IMR-90 (cell line): ENCODE results near the gene ITPRIP. TPM values are rescaled to one million over a fixed set of nuclear protein-coding genes. Genes with fewer than 3 reads are reported as not detected.

ENCODE experiments used
- ATAC-seq: fragments of 200-7000 bp; cut with Tn5 transposase; 2 replicates; pipeline ENCODE4 v1.9.1; 2020; ENCODE audit warnings: low read depth, mild to moderate bottlenecking, moderate library complexity
- BruUV-seq: library from RNA; stranded (reverse); fragments of 400-500 nt; replicated peaks from 2 replicates; lab custom pipeline; 2021; lab: Mats Ljungman, UMichigan
- CTCF ChIA-PET: fragments of 300-600 bp; formaldehyde crosslinking; extraction: SDS; loops from one replicate; lab custom pipeline; 2021; ENCODE audit warnings: antibody characterized with exemption; lab: Yijun Ruan, JAX
- POLR2A ChIA-PET: fragments of 300-600 bp; sonication (Branson Sonifier 250); formaldehyde crosslinking; loops from one replicate; lab custom pipeline; 2022; ENCODE audit warnings: antibody characterized with exemption; ENCODE audit not compliant: unreplicated experiment; lab: Charles Lee
- DNase-seq: peaks from one replicate; pipeline ENCODE4 v3.0.0; 2013
- H2AFZ ChIP-seq: replicated peaks from 2 replicates; pipeline ENCODE3; 2013; ENCODE audit warnings: low read length, mild to moderate bottlenecking; ENCODE audit not compliant: poor library complexity
- H2AK5ac ChIP-seq: 2 replicates; pipeline ENCODE4 v1.6.1; 2013; ENCODE audit warnings: low read depth, low read length, inconsistent platforms
- H2AK9ac ChIP-seq: replicated peaks from 2 replicates; pipeline ENCODE3; 2013; ENCODE audit warnings: mild to moderate bottlenecking, low read depth, low read length, moderate library complexity; ENCODE audit not compliant: poor library complexity
- H2BK120ac ChIP-seq: 2 replicates; pipeline ENCODE4 v1.6.1; 2013; ENCODE audit warnings: low read depth, low read length, inconsistent platforms
- H2BK15ac ChIP-seq: 3 replicates; pipeline ENCODE4 v1.6.1; 2013; ENCODE audit warnings: low read depth, low read length, inconsistent platforms
- H2BK20ac ChIP-seq: 2 replicates; pipeline ENCODE4 v1.6.1; 2013; ENCODE audit warnings: low read depth, mild to moderate bottlenecking, inconsistent platforms, low read length, moderate library complexity
- H2BK5ac ChIP-seq: 2 replicates; pipeline ENCODE4 v1.6.1; 2013; ENCODE audit warnings: mild to moderate bottlenecking, low read depth, low read length, inconsistent platforms; ENCODE audit not compliant: poor library complexity, severe bottlenecking
- H3K14ac ChIP-seq: replicated peaks from 2 replicates; pipeline ENCODE4 v1.6.1; 2013; ENCODE audit warnings: low read depth, low read length, inconsistent platforms
- H3K18ac ChIP-seq: 2 replicates; pipeline ENCODE4 v1.6.1; 2013; ENCODE audit warnings: low read depth, low read length, control low read depth
- H3K23ac ChIP-seq: 2 replicates; pipeline ENCODE4 v1.6.1; 2013; ENCODE audit warnings: low read depth, low read length, inconsistent platforms
- H3K27ac ChIP-seq: 2 replicates; pipeline ENCODE4 v1.5.1; 2013; ENCODE audit warnings: mild to moderate bottlenecking, control low read depth, low read length; ENCODE audit not compliant: insufficient read depth
- H3K27me3 ChIP-seq: 2 replicates; pipeline ENCODE4 v1.6.1; 2013; ENCODE audit warnings: low read length; ENCODE audit not compliant: control insufficient read depth, insufficient read depth
- H3K36me3 ChIP-seq: 2 replicates; pipeline ENCODE4 v1.6.1; 2013; ENCODE audit warnings: low read length, mixed read lengths; ENCODE audit not compliant: control insufficient read depth, insufficient read depth
- H3K4ac ChIP-seq: 2 replicates; pipeline ENCODE4 v1.6.1; 2013; ENCODE audit warnings: low read depth, low read length, inconsistent platforms
- H3K4me1 ChIP-seq: 2 replicates; pipeline ENCODE4 v1.6.1; 2013; ENCODE audit warnings: low read length, mixed read lengths; ENCODE audit not compliant: control insufficient read depth, insufficient read depth
- H3K4me2 ChIP-seq: 2 replicates; pipeline ENCODE4 v1.6.1; 2013; ENCODE audit warnings: low read depth, mild to moderate bottlenecking, control low read depth, low read length, moderate library complexity
- H3K4me3 ChIP-seq: 2 replicates; pipeline ENCODE4 v1.5.1; 2013; ENCODE audit warnings: low read depth, mild to moderate bottlenecking, control low read depth, low read length, moderate library complexity; ENCODE audit not compliant: insufficient read depth
- H3K56ac ChIP-seq: 2 replicates; pipeline ENCODE4 v1.6.1; 2013; ENCODE audit warnings: low read length, inconsistent platforms; ENCODE audit not compliant: insufficient read depth; ENCODE audit errors: extremely low read depth
- H3K79me1 ChIP-seq, 2 experiments: 2 replicates each; pipeline ENCODE4 v1.6.1; 2013; ENCODE audit warnings: low read length in 2 of 2, inconsistent platforms in 1 of 2, low read depth in 1 of 2
- H3K9ac ChIP-seq: 2 replicates; pipeline ENCODE4 v1.6.1; 2013; ENCODE audit warnings: low read depth, low read length, control low read depth
- H3K9me1 ChIP-seq: 2 replicates; pipeline ENCODE4 v1.6.1; 2013; ENCODE audit warnings: low read length, inconsistent platforms; ENCODE audit not compliant: insufficient read depth
- H3K9me3 ChIP-seq: 2 replicates; pipeline ENCODE4 v1.6.1; 2013; ENCODE audit warnings: low read length; ENCODE audit not compliant: control insufficient read depth, insufficient read depth
- H4K20me1 ChIP-seq: 2 replicates; pipeline ENCODE4 v1.6.1; 2013; ENCODE audit warnings: low read length, inconsistent platforms; ENCODE audit not compliant: insufficient read depth
- H4K5ac ChIP-seq: 2 replicates; pipeline ENCODE4 v1.6.1; 2013; ENCODE audit warnings: mild to moderate bottlenecking, low read depth, low read length, control low read depth
- H4K8ac ChIP-seq, 2 experiments: 2 replicates each; pipeline ENCODE4 v1.6.1; 2013; ENCODE audit warnings: low read depth in 2 of 2, low read length in 2 of 2, control low read depth in 1 of 2, inconsistent platforms in 1 of 2
- H4K91ac ChIP-seq: 2 replicates; pipeline ENCODE4 v1.6.1; 2013; ENCODE audit warnings: low read depth, low read length, inconsistent platforms; ENCODE audit not compliant: insufficient read depth
- CEBPB ChIP-seq: IDR thresholded peaks from 2 replicates; pipeline ENCODE4 v1.6.1; 2012; ENCODE audit warnings: low read depth, low read length, improper control_type of control experiment
- CTCF ChIP-seq: conservative IDR thresholded peaks from 2 replicates; pipeline ENCODE4 v1.5.1; 2012; ENCODE audit warnings: mild to moderate bottlenecking, low read depth, low read length, improper control_type of control experiment
- NFE2L2 ChIP-seq: fragments of 150-350 bp; IDR thresholded peaks from 2 replicates; pipeline ENCODE4 v1.6.1; 2016; ENCODE audit warnings: low read depth, mild to moderate bottlenecking, low read length
- POLR2A ChIP-seq: IDR thresholded peaks from 2 replicates; pipeline ENCODE4 v1.6.1; 2012; ENCODE audit warnings: mild to moderate bottlenecking, low read depth, low read length
- RCOR1 ChIP-seq: IDR thresholded peaks from 2 replicates; pipeline ENCODE4 v1.6.1; 2012; ENCODE audit warnings: mild to moderate bottlenecking, low read length, improper control_type of control experiment; ENCODE audit not compliant: insufficient replicate concordance
- WGBS, 2 experiments: methylation state at CpG; one replicate each; pipeline versions ENCODE4 v1.1.5 to v1.1.7; 2013; ENCODE audit warnings: missing lambda C conversion rate in 2 of 2; ENCODE audit not compliant: insufficient read length in 1 of 2; ENCODE audit errors: extremely low coverage in 2 of 2; 5-methylcytosine and 5-hydroxymethylcytosine counted together
- dilution Hi-C: fragments of 300-500 bp; cut with HindIII; formaldehyde crosslinking; loops from one replicate; pipeline ENCODE4 v1.14.3; 2018; ENCODE audit warnings: low sequenced_read_pairs; ENCODE audit not compliant: unreplicated experiment
- in situ Hi-C: fragments of 300-500 bp; cut with MboI; formaldehyde crosslinking; loops from 3 replicates; pipeline ENCODE4 v1.14.3; 2019; ENCODE audit warnings: low sequenced_read_pairs, inconsistent platforms, mixed read lengths
- intact Hi-C: fragments of 100-400 bp; cut with micrococcal nuclease; formaldehyde crosslinking; loops from 2 replicates; pipeline ENCODE4 v1.10.0; 2022
- polyA plus RNA-seq, 3 experiments: library from polyadenylated mRNA; depleted of rRNA; stranded (reverse); fragments of >200 nt; gene quantifications; 2 replicates each; pipeline ENCODE4 v1.2.3, GENCODE V29; 2012; ENCODE audit warnings: low replicate concordance in 1 of 3
- total RNA-seq: library from RNA; depleted of rRNA; stranded (reverse); fragments of >200 nt; gene quantifications from 2 replicates; pipeline ENCODE4 v1.2.3, GENCODE V29; 2012
- TF ChIP-seq, protein P1 (sequence below): fragments of 150-350 bp; IDR thresholded peaks from 2 replicates; pipeline ENCODE4 v1.6.1; 2016; ENCODE audit warnings: low read depth, mild to moderate bottlenecking, low read length, moderate library complexity, borderline replicate concordance

The ITPRIP gene
- total and polyA plus RNA-seq, 2 of the 4 experiments (the other 2 are of a cell fraction) = 7.5 to 31.9 TPM

GRCh38 chr10:104317269-104317710 is 21.0 kb downstream of the ITPRIP start:
- Histone ChIP-seq H2AFZ (peak overlapping the region; percentile 45), H3K9me1 (peaks cover 56% of the 10 kb centered on the region), H3K4me1 (peaks cover 42% of the 10 kb centered on the region), H3K4ac (peak overlapping the region; percentile 62; the same call in 1 of the 2 replicates), H2AK5ac (peak overlapping the region; percentile 30; the same call in 1 of the 2 replicates), H2BK5ac (peak overlapping the region; percentile 51), H3K9me3 (no peaks in the 10 kb centered on the region), H2BK120ac (peak overlapping the region; percentile 16; the same call in 1 of the 2 replicates), H3K27ac (peak overlapping the region; percentile 34; the same call in 1 of the 2 replicates), H4K5ac (no peak overlapping the region), H2BK15ac (no peak overlapping the region), H3K4me3 (no peak overlapping the region), H3K9ac (no peak overlapping the region), H3K56ac (no peak overlapping the region), H3K23ac (peak overlapping the region; percentile 85), H3K18ac (no peak overlapping the region), H3K4me2 (peak overlapping the region; percentile 69), H3K36me3 (peaks cover 36% of the 10 kb centered on the region), H3K27me3 (no peaks in the 10 kb centered on the region), H4K20me1 (peaks cover 96% of the 10 kb centered on the region), H3K14ac (0 out of 2 replicates have a peak overlapping the region, but pooled peaks have one; percentile 61), H2AK9ac (no peak overlapping the region), H4K8ac (peak overlapping the region in 1 of 2 experiments; percentile 19; a peak in 2 of 4 replicates), H3K79me1 (peaks cover 18 to 97% of the 10 kb centered on the region in 2 experiments), H2BK20ac (peak overlapping the region; percentile 20; the same call in 1 of the 2 replicates), H4K91ac (0 out of 2 replicates have a peak overlapping the region, but pooled peaks have one; percentile 10)
- ATAC-seq = peak; percentile 57
- DNase-seq = peak; percentile 81
- no TSS peak for BruUV-seq
- 34% methylated on average over 3 of the region's 6 CpGs; no CpG with 5 or more reads in 1 of the 2 experiments for WGBS, 2 experiments
- in situ Hi-C loops (no loop called here), intact Hi-C loops (loop anchor here (2.0 kb wide), 1 partner anchor 14 kb away; no protein-coding TSS in a partner anchor), dilution Hi-C loops (no loop called here)
- ChIA-PET POLR2A (no interaction called here), CTCF (interaction anchor here (1.3 to 1.5 kb wide), 3 partner anchors 12 to 26 kb away, joined by 5 to 9 read pairs (median 5); no protein-coding TSS in a partner anchor)
- TF ChIP-seq, protein P1, sequence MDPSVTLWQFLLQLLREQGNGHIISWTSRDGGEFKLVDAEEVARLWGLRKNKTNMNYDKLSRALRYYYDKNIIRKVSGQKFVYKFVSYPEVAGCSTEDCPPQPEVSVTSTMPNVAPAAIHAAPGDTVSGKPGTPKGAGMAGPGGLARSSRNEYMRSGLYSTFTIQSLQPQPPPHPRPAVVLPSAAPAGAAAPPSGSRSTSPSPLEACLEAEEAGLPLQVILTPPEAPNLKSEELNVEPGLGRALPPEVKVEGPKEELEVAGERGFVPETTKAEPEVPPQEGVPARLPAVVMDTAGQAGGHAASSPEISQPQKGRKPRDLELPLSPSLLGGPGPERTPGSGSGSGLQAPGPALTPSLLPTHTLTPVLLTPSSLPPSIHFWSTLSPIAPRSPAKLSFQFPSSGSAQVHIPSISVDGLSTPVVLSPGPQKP = no peak
- TF ChIP-seq RCOR1 = no peak
- no peak for TF ChIP-seq CEBPB
- peak; percentile 18 for TF ChIP-seq POLR2A
- 0 out of 2 replicates have a peak, but pooled peaks have one; percentile 1 for TF ChIP-seq CTCF
- TF ChIP-seq NFE2L2 = no peak
